Stimulated activated CD4-positive, alpha-beta T cell treated with anti-CD3 and anti-CD28 coated beads, Interleukin-1b, Interleukin-23, amount 100 ng/mL, for 1 hour (primary cell): Measurements from ENCODE around the gene NUDCD3.

Source experiments
- DNase-seq, 2 donors: peaks; one replicate each; pipeline ENCODE4 v3.0.0-alpha.2; 2020; ENCODE audit warnings: low read depth in 2 of 2

The NUDCD3 gene

GRCh38 chr7:44366986-44367385, 123.5 kb downstream of the NUDCD3 start:
- no peak for DNase-seq

DNA sequence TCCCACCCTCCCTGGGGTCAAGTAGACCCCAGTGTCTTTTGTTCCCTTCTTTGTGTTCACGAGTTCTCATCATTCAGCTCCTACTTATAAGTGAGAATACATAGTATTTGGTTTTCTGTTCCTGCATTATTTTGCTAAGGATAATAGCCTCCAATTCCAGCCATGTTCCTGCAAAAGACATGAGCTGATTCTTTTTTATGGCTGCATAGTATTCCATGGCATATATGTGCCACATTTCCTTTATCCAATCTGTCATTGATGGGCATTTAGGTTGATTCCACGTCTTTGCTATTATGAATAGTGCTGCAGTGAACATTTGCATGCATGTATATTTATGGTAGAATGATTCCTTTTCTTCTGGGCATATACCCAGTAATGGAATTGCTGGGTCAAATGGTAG, 136.8 kb downstream of the NUDCD3 start:
- no peak for DNase-seq

GRCh38 chr7:44348851-44349781, 141.3 kb downstream of the NUDCD3 start:
- DNase-seq: no peak

GRCh38 chr7:44348300-44348699, 142.2 kb downstream of the NUDCD3 start:
- no peak for DNase-seq

- DNase-seq: no peak
Observed at GRCh38 chr7:44347546-44348114, 142.8 kb downstream of the NUDCD3 start.

DNA sequence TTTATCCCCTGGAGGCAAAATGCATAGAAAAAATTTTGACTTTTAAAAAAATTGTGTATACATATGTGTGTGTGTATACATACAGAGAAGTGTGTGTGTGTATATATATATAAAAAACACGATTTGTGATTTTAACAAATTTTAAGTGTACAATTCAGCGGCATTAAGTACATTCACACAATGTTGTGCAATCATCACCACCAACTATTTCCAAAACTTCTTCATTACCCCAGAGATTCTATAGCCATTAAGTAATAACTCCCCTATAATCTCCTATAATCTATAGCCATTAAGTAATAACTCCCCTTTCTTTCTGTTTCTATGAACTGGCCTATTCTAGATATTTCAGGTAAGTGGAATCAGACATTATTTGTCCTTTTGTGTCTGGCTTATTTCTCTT, 144.4 kb downstream of the NUDCD3 start:
- DNase-seq: no peak

- DNase-seq: no peak
Observed at GRCh38 chr7:44341401-44341800, 149.1 kb downstream of the NUDCD3 start.

- no peak for DNase-seq
Observed at GRCh38 chr7:44338600-44338999, 151.9 kb downstream of the NUDCD3 start.

DNA sequence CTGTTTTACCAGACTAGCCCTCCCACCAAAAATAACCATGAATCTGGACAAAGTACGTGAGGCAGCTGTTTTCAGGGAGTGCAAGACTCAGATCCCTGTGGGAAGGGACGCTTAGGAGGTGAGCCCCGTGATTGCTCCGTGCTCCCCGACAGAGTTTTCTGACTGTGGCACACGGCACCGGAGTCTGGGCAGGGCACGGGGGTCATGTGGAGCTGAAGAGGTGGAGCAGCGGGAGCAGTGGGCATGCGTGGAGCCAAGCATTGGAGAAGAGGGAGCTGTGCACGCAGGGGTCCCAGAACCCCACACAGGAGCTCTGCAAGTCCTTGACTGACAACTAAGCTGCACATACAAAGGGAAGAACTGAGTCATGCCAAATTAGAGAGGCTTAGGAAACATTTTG, 154.0 kb downstream of the NUDCD3 start:
- no peak for DNase-seq

DNA sequence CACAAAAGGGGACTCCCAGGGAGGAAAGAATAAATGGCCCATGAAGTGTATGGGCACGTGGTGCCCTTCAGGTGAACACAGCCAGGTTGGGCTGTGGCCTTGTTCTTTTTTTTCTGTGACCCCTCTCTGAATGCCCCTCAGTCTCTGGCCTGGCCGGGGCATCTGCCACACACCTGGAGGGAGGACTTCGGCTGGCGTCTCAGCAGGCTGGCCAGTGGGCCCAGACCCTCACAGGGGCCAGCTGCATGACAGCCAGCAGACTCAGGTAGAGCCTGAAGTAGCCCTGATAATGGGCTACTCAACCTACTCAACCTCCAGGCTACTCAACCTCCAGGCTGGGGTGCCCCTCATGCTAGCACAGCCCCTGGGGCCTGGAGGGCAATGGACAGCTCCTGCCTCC, 155.3 kb downstream of the NUDCD3 start:
- no peak for DNase-seq

- no peak for DNase-seq
Observed at GRCh38 chr7:44334734-44335097, 155.7 kb downstream of the NUDCD3 start.

DNA sequence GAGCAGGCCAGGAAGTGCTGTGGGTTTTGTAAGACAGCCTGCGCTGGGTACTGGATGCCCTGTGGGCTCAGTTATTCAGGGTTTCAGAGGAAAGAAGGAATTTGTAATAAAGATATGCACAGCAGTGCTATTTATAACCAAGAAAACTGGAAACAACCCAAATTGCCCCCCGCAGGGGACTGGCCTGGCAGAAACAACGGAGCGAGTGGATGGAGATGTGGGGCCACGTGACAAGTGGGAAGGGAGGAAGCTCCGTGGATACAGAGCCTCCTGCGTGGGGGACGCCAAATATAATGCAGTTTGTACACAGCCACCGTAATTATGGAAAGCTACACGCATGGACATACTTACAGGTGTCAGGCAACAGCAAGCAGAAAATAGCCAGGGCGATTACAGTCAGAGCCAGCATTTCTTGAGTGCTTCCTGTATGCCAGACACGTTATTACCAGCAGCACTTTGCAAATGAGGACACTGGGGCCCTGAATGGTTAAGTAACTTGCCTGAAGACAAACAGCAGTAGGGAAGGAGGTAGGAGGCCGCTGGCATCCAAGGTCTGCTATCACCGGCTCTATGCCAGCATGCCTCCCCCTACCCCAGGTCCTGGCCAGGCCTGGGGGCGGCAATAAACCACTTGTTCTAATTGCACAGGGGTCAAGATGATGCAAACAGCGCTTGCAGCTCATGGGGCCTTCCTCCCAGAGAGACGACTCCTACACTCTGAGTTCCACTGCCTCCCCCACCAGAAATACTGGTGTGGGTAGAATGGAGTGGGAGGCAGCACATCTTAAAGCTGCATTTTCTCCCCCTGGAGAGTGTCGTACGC, 156.3 kb downstream of the NUDCD3 start:
- no peak for DNase-seq

GRCh38 chr7:44331682-44332081, 158.8 kb downstream of the NUDCD3 start:
- no peak for DNase-seq

- DNase-seq: no peak
Observed at GRCh38 chr7:44330331-44330730, 160.1 kb downstream of the NUDCD3 start.

DNA sequence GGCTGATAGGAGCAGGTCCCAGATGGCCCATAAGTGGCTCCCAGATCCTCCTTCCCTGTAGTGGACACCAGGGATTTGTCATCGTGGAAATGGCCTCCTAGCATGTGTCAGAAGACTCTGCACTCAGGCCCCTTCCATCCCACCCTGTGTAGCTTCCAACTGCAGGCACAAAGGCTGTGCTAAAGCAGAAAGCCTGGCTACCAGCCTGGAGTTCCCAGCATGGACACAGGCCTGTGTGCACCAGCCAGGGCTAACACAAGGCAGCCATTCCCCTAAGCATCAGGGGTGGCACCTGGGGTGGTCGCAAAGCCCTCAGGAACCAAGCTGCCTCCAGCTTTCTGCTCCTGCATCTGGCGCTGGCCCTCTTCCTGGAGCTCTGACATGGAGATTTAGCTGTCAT, 160.6 kb downstream of the NUDCD3 start:
- no peak for DNase-seq
